ENCODE data around the gene NTSR2. TPM values are rescaled to one million over a fixed set of nuclear protein-coding genes. Genes with fewer than 3 reads are reported as not detected.

Gene NTSR2
- total and polyA plus RNA-seq, 8 donors, result not detected

DNA sequence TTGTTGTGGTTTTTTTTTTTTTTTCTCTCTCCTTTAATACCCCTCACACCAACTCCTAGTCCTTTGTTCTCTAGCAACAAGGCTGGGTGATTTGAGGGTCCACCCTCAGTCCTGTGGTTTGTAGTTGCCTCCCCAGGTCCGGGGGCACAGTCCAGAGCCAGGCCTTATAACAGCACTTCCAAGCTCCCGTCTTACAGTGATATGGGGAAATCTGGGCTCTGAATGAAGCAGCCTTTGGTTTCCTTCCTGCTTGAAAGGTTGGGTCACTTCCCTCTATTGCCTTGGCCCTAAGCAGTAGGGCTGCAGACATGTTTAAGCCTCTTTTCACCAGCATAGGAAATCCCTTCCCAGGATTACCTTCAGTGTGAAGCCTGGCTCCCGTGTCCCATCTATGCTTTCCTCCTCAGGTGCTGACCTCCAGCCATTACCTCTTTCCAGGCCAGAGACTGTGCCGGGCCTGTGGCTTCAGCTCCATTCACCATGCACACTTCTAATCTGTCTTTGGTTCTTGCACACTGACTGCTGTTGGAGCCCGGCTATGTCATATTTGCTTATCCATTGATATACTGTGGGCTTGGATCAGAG, 21.2 kb upstream of the NTSR2 start:
- H3K4me3 ChIP-seq, result no peak overlapping the region
- H3K27me3 ChIP-seq, result no peaks in the 10 kb centered on the region
- DNase-seq, result no peak
- no peak overlapping the region for H3K27ac ChIP-seq
- TF ChIP-seq POLR2A (IDR thresholded peaks at IDR 0.05), result no peak
- no peak for TF ChIP-seq POLR2AphosphoS5 (IDR thresholded peaks at IDR 0.05)
- TF ChIP-seq, protein P1, sequence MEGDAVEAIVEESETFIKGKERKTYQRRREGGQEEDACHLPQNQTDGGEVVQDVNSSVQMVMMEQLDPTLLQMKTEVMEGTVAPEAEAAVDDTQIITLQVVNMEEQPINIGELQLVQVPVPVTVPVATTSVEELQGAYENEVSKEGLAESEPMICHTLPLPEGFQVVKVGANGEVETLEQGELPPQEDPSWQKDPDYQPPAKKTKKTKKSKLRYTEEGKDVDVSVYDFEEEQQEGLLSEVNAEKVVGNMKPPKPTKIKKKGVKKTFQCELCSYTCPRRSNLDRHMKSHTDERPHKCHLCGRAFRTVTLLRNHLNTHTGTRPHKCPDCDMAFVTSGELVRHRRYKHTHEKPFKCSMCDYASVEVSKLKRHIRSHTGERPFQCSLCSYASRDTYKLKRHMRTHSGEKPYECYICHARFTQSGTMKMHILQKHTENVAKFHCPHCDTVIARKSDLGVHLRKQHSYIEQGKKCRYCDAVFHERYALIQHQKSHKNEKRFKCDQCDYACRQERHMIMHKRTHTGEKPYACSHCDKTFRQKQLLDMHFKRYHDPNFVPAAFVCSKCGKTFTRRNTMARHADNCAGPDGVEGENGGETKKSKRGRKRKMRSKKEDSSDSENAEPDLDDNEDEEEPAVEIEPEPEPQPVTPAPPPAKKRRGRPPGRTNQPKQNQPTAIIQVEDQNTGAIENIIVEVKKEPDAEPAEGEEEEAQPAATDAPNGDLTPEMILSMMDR (IDR thresholded peaks at IDR 0.05), result no peak
- no peak for TF ChIP-seq EP300 (IDR thresholded peaks at IDR 0.05)
- 67 to 84% (median 82%) methylated on average over 5 of the region's 5 CpGs for WGBS, 5 donors
- no peaks in the 10 kb centered on the region for H3K9me3 ChIP-seq
- intact Hi-C loops (cut with DNase I; ENCODE audit: low total_unique reads), result loop anchor here (5.0 kb wide), 1 partner anchor 86 kb away; no protein-coding TSS in a partner anchor
- peaks cover 12 to 23% (median 17%) of the 10 kb centered on the region in 4 donors for H3K4me1 ChIP-seq
- no peaks in the 10 kb centered on the region for H3K36me3 ChIP-seq

DNA sequence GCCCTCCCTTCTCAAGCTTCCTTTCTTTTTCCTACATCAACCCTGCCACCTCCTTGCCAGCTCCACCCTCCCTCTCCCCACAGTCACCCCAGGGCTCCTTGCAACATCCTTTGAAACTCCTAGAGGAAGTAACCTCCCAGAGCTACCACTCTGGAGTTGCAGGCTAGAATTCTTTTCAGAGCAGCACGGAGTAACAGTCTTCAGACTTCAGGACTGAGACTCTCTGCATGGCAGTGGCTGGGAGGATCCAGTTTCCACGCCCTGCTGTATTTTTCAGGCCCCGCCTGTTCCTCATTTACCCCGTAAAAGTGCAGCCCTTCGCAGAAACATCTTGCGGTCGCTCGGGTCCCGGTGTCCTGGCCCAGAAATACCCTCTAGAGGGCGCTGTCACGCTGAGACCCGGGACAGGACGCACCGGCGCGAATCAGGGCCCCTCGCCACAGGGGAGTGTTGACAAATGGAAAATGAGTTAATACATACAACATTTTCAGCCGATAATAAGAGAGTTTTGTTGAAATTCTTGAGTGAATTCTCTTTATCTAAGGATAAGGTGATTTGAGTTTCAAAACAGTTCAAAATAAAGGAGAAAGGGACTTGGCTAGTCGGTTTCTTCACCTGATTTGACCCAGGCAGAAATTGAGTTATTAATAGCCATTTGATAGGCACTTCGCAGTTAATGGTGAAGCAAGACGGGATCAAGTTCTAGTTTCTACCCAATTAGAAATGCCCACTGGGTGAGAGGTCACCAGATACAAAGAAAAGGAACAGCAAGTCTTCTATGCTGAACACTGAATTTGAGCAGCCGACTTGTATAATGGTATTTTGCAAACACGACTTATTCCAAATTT, 18.5 kb upstream of the NTSR2 start:
- Histone ChIP-seq H3K9me3 (no peaks in the 10 kb centered on the region), H3K36me3 (no peaks in the 10 kb centered on the region), H3K27me3 (peaks cover 0 to 6% (median 0%) of the 10 kb centered on the region in 3 donors), H3K27ac (peak overlapping the region in 2 of 5 donors; percentile 39 to 68), H3K4me1 (peaks cover 12 to 23% (median 16%) of the 10 kb centered on the region in 4 donors), H3K4me3 (peak overlapping the region; percentile 7 to 22 (median 12))
- peak; percentile 80 to 89 for DNase-seq
- intact Hi-C loops (cut with DNase I; ENCODE audit: low total_unique reads), result no loop called here
- 5 to 8% (median 8%) methylated on average over 16 to 23 of the region's 23 CpGs for WGBS, 5 donors
- no peak for TF ChIP-seq EP300 (IDR thresholded peaks at IDR 0.05)
- no peak for TF ChIP-seq POLR2A (IDR thresholded peaks at IDR 0.05)
- TF ChIP-seq, protein P1 (IDR thresholded peaks at IDR 0.05), result peak in 5 of 7 experiments; percentile 30 to 82 (median 70)

DNA sequence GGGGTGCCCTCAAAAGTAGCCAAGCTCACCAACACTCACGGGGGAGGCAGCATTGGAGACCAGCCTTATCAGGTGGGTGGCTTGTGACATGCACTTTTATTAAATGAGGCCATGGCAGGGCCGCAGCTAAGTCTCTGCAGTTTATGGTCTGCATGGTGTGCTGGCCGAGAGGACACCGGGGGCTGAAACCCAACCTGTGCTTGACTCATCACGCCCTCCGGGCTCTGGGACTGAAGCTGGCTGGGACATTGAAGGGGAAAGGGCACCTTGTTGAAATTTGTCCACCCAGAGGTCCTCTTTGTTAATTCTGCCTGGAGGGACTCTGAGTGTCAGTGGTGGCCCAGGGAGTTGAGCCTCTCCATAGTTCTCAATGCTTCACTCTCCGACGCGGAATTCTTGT, 17.7 kb upstream of the NTSR2 start:
- Histone ChIP-seq H3K4me1 (peaks cover 12 to 19% (median 13%) of the 10 kb centered on the region in 4 donors), H3K27me3 (peaks cover 0 to 6% (median 0%) of the 10 kb centered on the region in 3 donors), H3K36me3 (no peaks in the 10 kb centered on the region), H3K4me3 (peak overlapping the region in 1 of 4 donors; percentile 11), H3K27ac (peak overlapping the region in 1 of 5 donors; percentile 68), H3K9me3 (no peaks in the 10 kb centered on the region)
- intact Hi-C loops (cut with DNase I; ENCODE audit: low total_unique reads), result no loop called here
- no peak for DNase-seq
- WGBS, 5 donors, result 78 to 91% (median 80%) methylated on average over 6 to 9 of the region's 9 CpGs
- TF ChIP-seq POLR2A (IDR thresholded peaks at IDR 0.05) (no peak), EP300 (IDR thresholded peaks at IDR 0.05) (no peak), POLR2AphosphoS5 (IDR thresholded peaks at IDR 0.05) (no peak)
- TF ChIP-seq, protein P1 (IDR thresholded peaks at IDR 0.05), result no peak

DNA sequence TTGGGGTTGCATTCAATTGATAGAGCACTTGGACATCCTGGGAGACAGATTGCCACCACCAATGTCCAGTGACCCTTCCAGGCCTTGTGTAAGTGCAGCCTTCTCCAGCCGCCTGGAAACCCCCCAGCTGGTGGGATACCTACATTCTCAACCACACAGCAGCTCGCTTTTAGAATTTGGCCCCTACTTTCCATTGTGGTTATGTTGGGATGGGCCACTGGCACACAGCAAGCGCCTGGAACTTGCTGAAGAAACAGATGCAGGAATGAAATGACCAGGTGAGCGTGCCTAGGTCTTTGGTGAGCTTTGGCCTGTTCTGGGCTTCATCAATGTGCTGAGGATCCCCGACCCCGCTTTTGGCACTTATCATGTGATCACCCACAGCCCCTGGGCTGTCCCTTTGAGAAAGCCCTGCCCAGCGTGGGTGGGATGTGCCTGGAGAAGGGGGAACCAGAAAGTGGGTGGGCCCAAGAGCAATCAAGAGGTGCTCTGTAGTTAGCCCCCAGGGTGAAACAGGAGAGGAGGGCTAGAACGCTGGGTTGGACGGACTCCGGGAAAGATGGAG, 16.0 kb upstream of the NTSR2 start:
- intact Hi-C loops (cut with DNase I; ENCODE audit: low total_unique reads), result no loop called here
- peaks cover 0 to 6% (median 0%) of the 10 kb centered on the region in 3 donors for H3K27me3 ChIP-seq
- H3K36me3 ChIP-seq, result no peaks in the 10 kb centered on the region
- WGBS, 5 donors, result 92 to 93% (median 93%) methylated on average over 10 of the region's 10 CpGs
- no peak overlapping the region for H3K27ac ChIP-seq
- no peak for DNase-seq
- H3K4me3 ChIP-seq, result no peak overlapping the region
- H3K9me3 ChIP-seq, result no peaks in the 10 kb centered on the region
- peaks cover 12 to 26% (median 15%) of the 10 kb centered on the region in 4 donors for H3K4me1 ChIP-seq
- TF ChIP-seq EP300 (IDR thresholded peaks at IDR 0.05) (no peak), POLR2A (IDR thresholded peaks at IDR 0.05) (no peak), POLR2AphosphoS5 (IDR thresholded peaks at IDR 0.05) (no peak)
- TF ChIP-seq, protein P1 (IDR thresholded peaks at IDR 0.05), result no peak
